ENCODE measurements around the gene BRI3.

The BRI3 gene

DNA sequence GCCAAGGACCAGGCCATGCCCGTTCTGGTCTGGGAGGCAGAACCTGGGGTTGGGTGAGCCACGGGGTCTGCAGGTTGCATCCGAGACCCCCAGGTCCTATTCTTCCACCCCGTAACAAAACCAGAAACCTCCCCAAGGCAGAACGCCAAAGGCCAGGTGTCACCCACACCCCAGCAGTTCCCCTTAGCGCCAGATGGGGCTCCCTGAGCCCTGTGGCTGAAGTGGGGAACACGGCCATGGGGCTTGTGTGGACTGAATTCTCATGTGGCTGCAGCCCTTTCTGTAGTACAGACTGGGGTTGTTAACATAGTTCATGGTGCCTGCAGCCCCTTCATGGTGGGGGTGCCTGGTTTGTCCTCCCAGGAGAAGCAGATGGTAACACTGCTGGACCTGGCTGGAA is 10.2 kb downstream of the BRI3 start:
- no peak for DNase-seq (ENCODE audit: low read depth)
- TF ChIP-seq, protein P1, sequence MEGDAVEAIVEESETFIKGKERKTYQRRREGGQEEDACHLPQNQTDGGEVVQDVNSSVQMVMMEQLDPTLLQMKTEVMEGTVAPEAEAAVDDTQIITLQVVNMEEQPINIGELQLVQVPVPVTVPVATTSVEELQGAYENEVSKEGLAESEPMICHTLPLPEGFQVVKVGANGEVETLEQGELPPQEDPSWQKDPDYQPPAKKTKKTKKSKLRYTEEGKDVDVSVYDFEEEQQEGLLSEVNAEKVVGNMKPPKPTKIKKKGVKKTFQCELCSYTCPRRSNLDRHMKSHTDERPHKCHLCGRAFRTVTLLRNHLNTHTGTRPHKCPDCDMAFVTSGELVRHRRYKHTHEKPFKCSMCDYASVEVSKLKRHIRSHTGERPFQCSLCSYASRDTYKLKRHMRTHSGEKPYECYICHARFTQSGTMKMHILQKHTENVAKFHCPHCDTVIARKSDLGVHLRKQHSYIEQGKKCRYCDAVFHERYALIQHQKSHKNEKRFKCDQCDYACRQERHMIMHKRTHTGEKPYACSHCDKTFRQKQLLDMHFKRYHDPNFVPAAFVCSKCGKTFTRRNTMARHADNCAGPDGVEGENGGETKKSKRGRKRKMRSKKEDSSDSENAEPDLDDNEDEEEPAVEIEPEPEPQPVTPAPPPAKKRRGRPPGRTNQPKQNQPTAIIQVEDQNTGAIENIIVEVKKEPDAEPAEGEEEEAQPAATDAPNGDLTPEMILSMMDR (IDR thresholded peaks at IDR 0.05; ENCODE audit: control insufficient read depth, insufficient read depth, low read depth, low read length, missing control alignments), result peak; percentile 28
- H3K4me3 ChIP-seq (ENCODE audit: control insufficient read depth, low read depth, low read length), result no peak overlapping the region

DNA sequence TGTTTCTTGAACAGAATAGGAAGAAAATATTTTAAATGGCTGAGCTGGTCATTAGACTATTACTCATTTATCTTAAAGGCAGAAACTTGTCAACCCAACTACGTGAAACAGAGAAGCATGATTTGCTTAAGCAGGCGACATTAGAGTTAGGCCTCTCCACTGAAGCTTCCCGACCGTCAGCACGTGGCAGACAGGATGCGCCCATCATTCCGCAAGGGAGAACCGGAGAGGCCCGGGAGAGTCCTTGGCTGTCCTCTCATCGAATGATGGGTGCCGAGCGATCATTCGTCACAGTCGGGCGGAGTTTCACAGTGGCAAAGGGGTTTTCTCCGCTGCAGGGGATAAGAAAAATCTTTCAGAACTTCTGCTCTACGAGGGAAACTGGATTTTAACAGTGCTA is 11.8 kb downstream of the BRI3 start:
- H3K4me3 ChIP-seq (ENCODE audit: control insufficient read depth, low read depth, low read length), result no peak overlapping the region
- DNase-seq (ENCODE audit: low read depth), result no peak
- TF ChIP-seq, protein P1 (IDR thresholded peaks at IDR 0.05; ENCODE audit: control insufficient read depth, insufficient read depth, low read depth, low read length, missing control alignments), result no peak

DNA sequence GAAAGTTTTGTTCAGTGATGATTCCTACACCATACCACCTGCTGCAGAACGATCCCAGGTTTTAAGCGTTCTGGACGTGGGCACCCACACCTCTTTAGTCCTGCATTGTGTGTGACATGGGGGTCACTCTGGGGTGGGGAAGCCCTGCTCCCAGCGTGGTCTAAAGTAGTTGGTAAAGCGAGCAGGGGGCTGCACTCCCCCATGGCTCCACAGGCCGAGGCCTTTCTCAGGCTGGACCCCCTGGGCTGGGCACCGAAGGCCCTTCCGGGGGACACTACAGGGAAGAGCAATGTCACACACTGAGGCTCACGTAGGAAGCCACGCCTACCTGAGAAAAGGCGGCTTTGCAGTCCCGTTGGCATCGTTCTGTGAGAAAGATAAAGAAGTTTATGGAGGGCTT is 12.3 kb downstream of the BRI3 start:
- no peak overlapping the region for H3K4me3 ChIP-seq (ENCODE audit: control insufficient read depth, low read depth, low read length)
- no peak for DNase-seq (ENCODE audit: low read depth)
- TF ChIP-seq, protein P1 (IDR thresholded peaks at IDR 0.05; ENCODE audit: control insufficient read depth, insufficient read depth, low read depth, low read length, missing control alignments), result no peak

DNA sequence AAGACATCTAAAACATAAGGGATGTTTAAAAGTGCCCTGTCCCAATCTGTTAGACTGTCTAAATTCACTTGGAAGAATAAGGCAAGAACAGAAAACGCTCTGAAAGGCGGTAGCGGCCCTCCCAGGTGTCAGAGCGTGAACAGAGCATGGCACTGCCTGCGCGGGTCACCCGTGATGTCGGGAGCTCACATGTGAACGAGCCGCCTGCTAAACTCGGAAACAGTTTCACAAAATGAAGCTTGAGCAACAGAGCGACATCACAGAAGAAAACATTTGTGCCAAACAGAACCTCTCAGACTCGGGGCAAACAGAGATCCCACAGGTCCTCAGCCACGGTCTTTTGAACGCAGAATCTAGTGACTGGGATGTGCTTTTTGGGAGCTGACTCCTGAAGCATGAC is 12.8 kb downstream of the BRI3 start:
- no peak overlapping the region for H3K4me3 ChIP-seq (ENCODE audit: control insufficient read depth, low read depth, low read length)
- TF ChIP-seq, protein P1 (IDR thresholded peaks at IDR 0.05; ENCODE audit: control insufficient read depth, insufficient read depth, low read depth, low read length, missing control alignments), result no peak
- no peak for DNase-seq (ENCODE audit: low read depth)

DNA sequence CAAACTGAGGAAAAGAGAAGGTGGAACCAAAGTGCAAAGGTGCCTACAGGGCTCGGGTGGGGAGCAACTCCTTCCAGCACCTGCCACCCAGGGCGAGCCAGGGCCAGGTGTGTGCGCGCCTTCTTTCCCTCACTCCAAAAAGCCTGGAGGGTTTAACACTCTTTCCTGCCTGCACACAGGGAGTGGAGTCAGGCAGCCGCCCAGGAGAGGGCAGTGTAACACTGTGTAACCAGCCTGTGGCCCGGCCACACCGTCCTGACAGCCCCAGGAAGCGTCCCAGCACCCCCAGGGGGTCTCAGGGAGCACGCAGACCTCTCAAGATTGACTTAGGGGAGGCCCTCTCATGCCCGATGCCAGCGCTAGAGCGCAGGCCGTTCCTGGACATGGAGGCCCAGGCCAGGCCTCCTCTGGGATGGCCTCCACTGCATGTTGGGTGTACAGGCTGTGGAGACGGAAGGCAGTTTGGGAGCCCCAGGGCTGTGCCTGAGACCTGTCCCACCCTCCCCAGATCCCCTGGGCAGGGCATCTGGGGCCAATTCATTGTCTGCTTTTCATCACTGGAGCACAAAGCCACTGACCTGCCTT is 13.4 kb downstream of the BRI3 start:
- TF ChIP-seq, protein P1 (IDR thresholded peaks at IDR 0.05; ENCODE audit: control insufficient read depth, insufficient read depth, low read depth, low read length, missing control alignments), result peak; percentile 74
- DNase-seq (ENCODE audit: low read depth), result no peak
- no peak overlapping the region for H3K4me3 ChIP-seq (ENCODE audit: control insufficient read depth, low read depth, low read length)

DNA sequence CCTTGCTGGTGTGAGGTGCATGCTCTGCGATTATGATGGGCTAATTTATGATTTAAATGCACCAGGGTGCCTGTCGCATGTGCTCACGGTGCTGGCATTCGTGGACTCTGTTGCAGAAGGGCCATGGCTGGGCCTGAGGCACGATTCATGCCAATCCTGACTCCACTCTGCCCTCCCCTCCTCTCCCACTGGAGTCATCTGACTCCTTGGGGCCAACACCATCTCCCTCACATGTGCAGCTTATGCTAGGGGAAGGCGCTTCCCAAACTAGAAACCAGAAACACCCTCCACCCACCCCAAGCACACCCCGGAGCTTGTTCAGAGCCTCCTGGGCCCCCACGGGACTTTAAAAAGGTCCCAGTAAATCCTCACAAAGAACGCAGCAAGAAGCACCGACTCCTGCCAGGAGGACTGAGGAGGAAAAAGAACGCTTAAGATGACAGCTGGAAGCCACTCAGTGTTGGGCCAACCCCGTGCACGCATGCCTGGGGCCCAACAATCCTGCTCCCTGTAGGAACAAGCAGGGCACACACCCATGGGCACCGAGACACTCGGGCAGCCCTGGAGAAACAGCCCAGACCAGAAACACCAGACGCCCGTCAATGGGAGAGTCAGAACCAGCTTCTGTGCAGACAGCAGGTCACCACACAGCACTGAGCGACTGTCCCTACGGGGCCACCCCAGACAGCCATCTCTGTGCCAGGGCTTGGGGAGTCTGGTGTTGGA is 14.1 kb downstream of the BRI3 start:
- no peak overlapping the region for H3K4me3 ChIP-seq (ENCODE audit: control insufficient read depth, low read depth, low read length)
- DNase-seq (ENCODE audit: low read depth), result no peak
- TF ChIP-seq, protein P1 (IDR thresholded peaks at IDR 0.05; ENCODE audit: control insufficient read depth, insufficient read depth, low read depth, low read length, missing control alignments), result no peak

Measured in AG09309 (cell line).